A549 (cell line): ENCODE measurements around the gene APOL5. TPM values are rescaled to one million over a fixed set of nuclear protein-coding genes. Genes with fewer than 3 reads are reported as not detected.

Source experiments
- ATAC-seq, 2 experiments: fragments of 200-7000 bp in 1 of 2; fragments of >200 bp in 1 of 2; cut with Nextera tagmentation in 1 of 2; cut with Tn5 transposase in 1 of 2; 3 replicates each; pipeline versions ENCODE4 v1.8.0 to v1.9.1; 2018 to 2020; ENCODE audit warnings: mild to moderate bottlenecking in 1 of 2, moderate library complexity in 1 of 2
- CTCF ChIA-PET: fragments of 300-600 bp; sonication (Branson Sonifier 250); formaldehyde crosslinking; extraction: SDS; loops from one replicate; lab custom pipeline; 2021; ENCODE audit warnings: antibody characterized with exemption, inconsistent platforms; lab: Yijun Ruan, JAX
- POLR2A ChIA-PET: fragments of 350-600 bp; formaldehyde crosslinking; extraction: SDS; loops from one replicate; lab custom pipeline; 2021; ENCODE audit warnings: antibody characterized with exemption, inconsistent platforms; lab: Yijun Ruan, JAX
- DNase-seq, 2 experiments: peaks; one replicate each; pipeline versions ENCODE4 v3.0.0 to v3.0.0-alpha.2; 2011 to 2016; ENCODE audit warnings: low read depth in 1 of 2, low spot score in 1 of 2
- FAIRE-seq: peaks from 2 replicates; lab custom pipeline; 2011; peaks lifted over from hg19 to GRCh38; lab: Jason Lieb, UNC
- H3K27ac ChIP-seq, 2 experiments: fragments of >200 bp; sonication (Bioruptor Twin); formaldehyde crosslinking; 3 replicates each; pipeline ENCODE4 v1.5.1; 2016 to 2017
- H3K4me1 ChIP-seq: fragments of >200 bp; sonication (Bioruptor Twin); formaldehyde crosslinking; 3 replicates; pipeline ENCODE4 v1.6.1; 2016
- H3K4me2 ChIP-seq: fragments of >200 bp; sonication (Bioruptor Twin); formaldehyde crosslinking; 3 replicates; pipeline ENCODE4 v1.6.1; 2016
- H3K4me3 ChIP-seq: fragments of >200 bp; sonication (Bioruptor Twin); formaldehyde crosslinking; 3 replicates; pipeline ENCODE4 v1.5.1; 2016
- H3K9me3 ChIP-seq: fragments of >200 bp; sonication (Bioruptor Twin); formaldehyde crosslinking; 3 replicates; pipeline ENCODE4 v1.6.1; 2016
- BHLHE40 ChIP-seq: IDR thresholded peaks from 2 replicates; pipeline ENCODE4 v1.6.1; 2012; ENCODE audit warnings: low read depth, low read length, inconsistent platforms
- CBX2 ChIP-seq: fragments of 200-600 bp; sonication (generic); IDR thresholded peaks from 2 replicates; pipeline ENCODE4 v1.6.1; 2016; ENCODE audit warnings: low read depth, mild to moderate bottlenecking, borderline replicate concordance
- CBX8 ChIP-seq: fragments of 200-600 bp; sonication (generic); IDR thresholded peaks from 2 replicates; pipeline ENCODE4 v1.6.1; 2016
- EHMT2 ChIP-seq: fragments of 200-600 bp; sonication (generic); IDR thresholded peaks from 2 replicates; pipeline ENCODE4 v1.6.1; 2016; ENCODE audit warnings: antibody characterized with exemption, low read depth, mild to moderate bottlenecking, moderate library complexity
- FOSB ChIP-seq: fragments of 250-450 bp; sonication (Bioruptor Pico); IDR thresholded peaks from 2 replicates; pipeline ENCODE4 v1.5.0; 2020; ENCODE audit warnings: mild to moderate bottlenecking, moderate library complexity
- FOSL2 ChIP-seq, 2 experiments: fragments of 450-650 bp in 1 of 2; fragments of >200 bp in 1 of 2; sonication (Bioruptor Twin) in 1 of 2; formaldehyde crosslinking; IDR thresholded peaks; 2 replicates each; pipeline versions ENCODE4 v1.5.0 to v1.6.1; 2016 to 2020; ENCODE audit warnings: mild to moderate bottlenecking in 1 of 2, moderate library complexity in 1 of 2
- GATA3 ChIP-seq: IDR thresholded peaks from 2 replicates; pipeline ENCODE4 v1.6.1; 2012; ENCODE audit warnings: borderline replicate concordance
- HDAC2 ChIP-seq: fragments of 200-600 bp; sonication (generic); IDR thresholded peaks from 2 replicates; pipeline ENCODE4 v1.6.1; 2016
- HEYL ChIP-seq: fragments of 250-450 bp; sonication (Bioruptor Pico); IDR thresholded peaks from 2 replicates; pipeline ENCODE4 v1.8.0; 2021; ENCODE audit warnings: mild to moderate bottlenecking, moderate library complexity
- HOXA7 ChIP-seq: fragments of 250-450 bp; sonication (Bioruptor Pico); IDR thresholded peaks from 2 replicates; pipeline ENCODE4 v1.5.0; 2020; ENCODE audit warnings: mild to moderate bottlenecking, moderate library complexity
- HOXB13 ChIP-seq: fragments of 250-450 bp; sonication (Bioruptor Pico); IDR thresholded peaks from 2 replicates; pipeline ENCODE4 v1.5.0; 2020; ENCODE audit warnings: low read depth, mild to moderate bottlenecking, moderate library complexity
- HOXB5 ChIP-seq: fragments of 250-450 bp; sonication (Bioruptor Pico); IDR thresholded peaks from 2 replicates; pipeline ENCODE4 v1.5.0; 2020; ENCODE audit warnings: mild to moderate bottlenecking, moderate library complexity
- JUNB ChIP-seq: fragments of >200 bp; sonication (Bioruptor Twin); formaldehyde crosslinking; IDR thresholded peaks from 2 replicates; pipeline ENCODE4 v1.6.1; 2016
- MYC ChIP-seq: IDR thresholded peaks from 2 replicates; pipeline ENCODE4 v1.6.1; 2012; ENCODE audit warnings: mild to moderate bottlenecking, inconsistent platforms, low read length, improper control_type of control experiment, borderline replicate concordance
- NPAS2 ChIP-seq: fragments of 250-450 bp; sonication (Bioruptor Pico); IDR thresholded peaks from 2 replicates; pipeline ENCODE4 v1.8.0; 2022; ENCODE audit warnings: mild to moderate bottlenecking, moderate library complexity, borderline replicate concordance
- PHF8 ChIP-seq: fragments of 200-600 bp; sonication (generic); IDR thresholded peaks from 2 replicates; pipeline ENCODE4 v1.6.1; 2016; ENCODE audit warnings: low read depth, mild to moderate bottlenecking, antibody characterized with exemption, moderate library complexity, borderline replicate concordance
- RAD21 ChIP-seq, 2 experiments: fragments of >200 bp in 1 of 2; sonication (Bioruptor Twin) in 1 of 2; formaldehyde crosslinking in 1 of 2; IDR thresholded peaks in 1 of 2; conservative IDR thresholded peaks in 1 of 2; 2 replicates in 1 of 2; 3 replicates in 1 of 2; pipeline ENCODE4 v1.6.1; 2012 to 2018; ENCODE audit warnings: inconsistent platforms in 1 of 2
- RNF2 ChIP-seq: fragments of 200-600 bp; sonication (generic); IDR thresholded peaks from 2 replicates; pipeline ENCODE4 v1.6.1; 2016; ENCODE audit warnings: low read depth, mild to moderate bottlenecking, antibody characterized with exemption, moderate library complexity, borderline replicate concordance
- SMC3 ChIP-seq: fragments of >200 bp; sonication (Bioruptor Twin); formaldehyde crosslinking; IDR thresholded peaks from 3 replicates; pipeline ENCODE4 v1.6.1; 2018; ENCODE audit warnings: inconsistent platforms
- SREBF2 ChIP-seq: fragments of 450-650 bp; IDR thresholded peaks from 2 replicates; pipeline ENCODE4 v1.6.1; 2014; ENCODE audit warnings: mild to moderate bottlenecking, moderate library complexity
- TP53 ChIP-seq: fragments of 250-450 bp; sonication (Bioruptor Pico); IDR thresholded peaks from 2 replicates; pipeline ENCODE4 v1.5.0; 2021; ENCODE audit warnings: mild to moderate bottlenecking, moderate library complexity
- ZNF302 ChIP-seq: fragments of 250-450 bp; sonication (Bioruptor Pico); IDR thresholded peaks from 2 replicates; pipeline ENCODE4 v1.9.0; 2021; ENCODE audit warnings: inconsistent platforms, mild to moderate bottlenecking, moderate library complexity
- ZSCAN20 ChIP-seq: fragments of 250-450 bp; sonication (Bioruptor Pico); IDR thresholded peaks from 2 replicates; pipeline ENCODE4 v1.8.0; 2022; ENCODE audit warnings: mild to moderate bottlenecking, moderate library complexity
- WGBS: methylation state at CpG from one replicate; pipeline ENCODE4 v1.1.6; 2017; ENCODE audit errors: missing lambda C conversion rate; 5-methylcytosine and 5-hydroxymethylcytosine counted together
- polyA plus RNA-seq, 4 experiments: library from polyadenylated mRNA; depleted of rRNA in 3 of 4; stranded (reverse); fragments of >200 nt; fragmentation: RNase III in 1 of 4; extraction: RNeasy Plus Mini Kit Qiagen cat#74134 plus additional on column Dnase treatment in 1 of 4; gene quantifications; 2 replicates in 3 of 4; 3 replicates in 1 of 4; pipeline ENCODE4 v1.2.3, GENCODE V29; 2011 to 2017
- TF ChIP-seq, protein P1 (sequence below): IDR thresholded peaks from 2 replicates; pipeline ENCODE4 v1.6.1; 2012; ENCODE audit warnings: low read depth, borderline replicate concordance
- TF ChIP-seq, protein P2 (sequence below): IDR thresholded peaks from 2 replicates; pipeline ENCODE4 v1.6.1; 2012
- TF ChIP-seq, protein P3 (sequence below): fragments of 150-350 bp; IDR thresholded peaks from 2 replicates; pipeline ENCODE4 v1.6.1; 2014; ENCODE audit warnings: low read depth, mild to moderate bottlenecking, low read length
- TF ChIP-seq, protein P4 (sequence below): fragments of >200 bp; sonication (Bioruptor Twin); formaldehyde crosslinking; IDR thresholded peaks from 3 replicates; pipeline ENCODE4 v1.6.1; 2016
- TF ChIP-seq, protein P5 (sequence below): fragments of >200 bp; sonication (Bioruptor Twin); formaldehyde crosslinking; IDR thresholded peaks from 2 replicates; pipeline ENCODE4 v1.6.1; 2016
- TF ChIP-seq, protein P6 (sequence below): fragments of >200 bp; sonication (Bioruptor Twin); formaldehyde crosslinking; IDR thresholded peaks from 3 replicates; pipeline ENCODE4 v1.5.1; 2016
- TF ChIP-seq, protein P7 (sequence below): fragments of 250-450 bp; sonication (Bioruptor Pico); IDR thresholded peaks from 2 replicates; pipeline ENCODE4 v1.5.0; 2021; ENCODE audit warnings: mild to moderate bottlenecking, moderate library complexity, borderline replicate concordance
- TF ChIP-seq, protein P8 (sequence below): fragments of 250-450 bp; sonication (Bioruptor Pico); IDR thresholded peaks from 2 replicates; pipeline ENCODE4 v1.5.0; 2020; ENCODE audit warnings: low read depth, mild to moderate bottlenecking, moderate library complexity

The APOL5 gene
- polyA plus RNA-seq, 2 of the 4 experiments (the other 2 are of a cell fraction) = not detected

DNA sequence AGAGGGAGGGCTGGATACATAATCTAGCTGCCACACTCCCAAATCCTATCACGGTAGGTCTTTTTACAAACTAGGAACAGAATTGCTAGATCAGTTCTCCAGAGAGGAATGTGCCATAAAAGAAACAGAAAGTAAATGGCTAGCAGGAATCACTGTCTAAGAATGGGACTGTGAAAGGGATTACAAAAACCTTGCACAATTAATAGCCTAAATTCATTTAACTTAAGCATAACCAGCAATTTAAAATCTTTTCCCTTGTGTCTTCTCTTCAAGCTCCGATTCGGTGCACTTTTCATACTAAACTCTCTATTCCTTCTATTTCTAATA, 35.2 kb downstream of the APOL5 start:
- FAIRE-seq (no peak), DNase-seq (no peak), ATAC-seq (no peak)
- POLR2A ChIA-PET = no interaction called here
- no peak for TF ChIP-seq BHLHE40
- no peak for TF ChIP-seq PHF8
- no peak for TF ChIP-seq FOSL2 (IDR thresholded peaks at IDR 0.05)
- TF ChIP-seq FOSL2 (CRISPR knock-in tag; IDR thresholded peaks at IDR 0.05) = no peak
- no peak for TF ChIP-seq TP53 (CRISPR knock-in tag)
- TF ChIP-seq HOXB13 (CRISPR knock-in tag) = no peak
- no peak for TF ChIP-seq RNF2
- no peak for TF ChIP-seq CBX2
- TF ChIP-seq, protein P1, sequence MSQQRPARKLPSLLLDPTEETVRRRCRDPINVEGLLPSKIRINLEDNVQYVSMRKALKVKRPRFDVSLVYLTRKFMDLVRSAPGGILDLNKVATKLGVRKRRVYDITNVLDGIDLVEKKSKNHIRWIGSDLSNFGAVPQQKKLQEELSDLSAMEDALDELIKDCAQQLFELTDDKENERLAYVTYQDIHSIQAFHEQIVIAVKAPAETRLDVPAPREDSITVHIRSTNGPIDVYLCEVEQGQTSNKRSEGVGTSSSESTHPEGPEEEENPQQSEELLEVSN = no peak
- TF ChIP-seq SREBF2 = no peak
- no peak for TF ChIP-seq JUNB
- TF ChIP-seq, protein P2, sequence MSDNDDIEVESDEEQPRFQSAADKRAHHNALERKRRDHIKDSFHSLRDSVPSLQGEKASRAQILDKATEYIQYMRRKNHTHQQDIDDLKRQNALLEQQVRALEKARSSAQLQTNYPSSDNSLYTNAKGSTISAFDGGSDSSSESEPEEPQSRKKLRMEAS = no peak
- TF ChIP-seq, protein P3, sequence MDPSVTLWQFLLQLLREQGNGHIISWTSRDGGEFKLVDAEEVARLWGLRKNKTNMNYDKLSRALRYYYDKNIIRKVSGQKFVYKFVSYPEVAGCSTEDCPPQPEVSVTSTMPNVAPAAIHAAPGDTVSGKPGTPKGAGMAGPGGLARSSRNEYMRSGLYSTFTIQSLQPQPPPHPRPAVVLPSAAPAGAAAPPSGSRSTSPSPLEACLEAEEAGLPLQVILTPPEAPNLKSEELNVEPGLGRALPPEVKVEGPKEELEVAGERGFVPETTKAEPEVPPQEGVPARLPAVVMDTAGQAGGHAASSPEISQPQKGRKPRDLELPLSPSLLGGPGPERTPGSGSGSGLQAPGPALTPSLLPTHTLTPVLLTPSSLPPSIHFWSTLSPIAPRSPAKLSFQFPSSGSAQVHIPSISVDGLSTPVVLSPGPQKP = no peak
- TF ChIP-seq, protein P4, sequence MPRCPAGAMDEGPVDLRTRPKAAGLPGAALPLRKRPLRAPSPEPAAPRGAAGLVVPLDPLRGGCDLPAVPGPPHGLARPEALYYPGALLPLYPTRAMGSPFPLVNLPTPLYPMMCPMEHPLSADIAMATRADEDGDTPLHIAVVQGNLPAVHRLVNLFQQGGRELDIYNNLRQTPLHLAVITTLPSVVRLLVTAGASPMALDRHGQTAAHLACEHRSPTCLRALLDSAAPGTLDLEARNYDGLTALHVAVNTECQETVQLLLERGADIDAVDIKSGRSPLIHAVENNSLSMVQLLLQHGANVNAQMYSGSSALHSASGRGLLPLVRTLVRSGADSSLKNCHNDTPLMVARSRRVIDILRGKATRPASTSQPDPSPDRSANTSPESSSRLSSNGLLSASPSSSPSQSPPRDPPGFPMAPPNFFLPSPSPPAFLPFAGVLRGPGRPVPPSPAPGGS = no peak
- TF ChIP-seq HOXA7 (CRISPR knock-in tag) = no peak
- TF ChIP-seq, protein P5, sequence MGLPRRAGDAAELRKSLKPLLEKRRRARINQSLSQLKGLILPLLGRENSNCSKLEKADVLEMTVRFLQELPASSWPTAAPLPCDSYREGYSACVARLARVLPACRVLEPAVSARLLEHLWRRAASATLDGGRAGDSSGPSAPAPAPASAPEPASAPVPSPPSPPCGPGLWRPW = no peak
- TF ChIP-seq HOXB5 (CRISPR knock-in tag) = no peak
- TF ChIP-seq, protein P6, sequence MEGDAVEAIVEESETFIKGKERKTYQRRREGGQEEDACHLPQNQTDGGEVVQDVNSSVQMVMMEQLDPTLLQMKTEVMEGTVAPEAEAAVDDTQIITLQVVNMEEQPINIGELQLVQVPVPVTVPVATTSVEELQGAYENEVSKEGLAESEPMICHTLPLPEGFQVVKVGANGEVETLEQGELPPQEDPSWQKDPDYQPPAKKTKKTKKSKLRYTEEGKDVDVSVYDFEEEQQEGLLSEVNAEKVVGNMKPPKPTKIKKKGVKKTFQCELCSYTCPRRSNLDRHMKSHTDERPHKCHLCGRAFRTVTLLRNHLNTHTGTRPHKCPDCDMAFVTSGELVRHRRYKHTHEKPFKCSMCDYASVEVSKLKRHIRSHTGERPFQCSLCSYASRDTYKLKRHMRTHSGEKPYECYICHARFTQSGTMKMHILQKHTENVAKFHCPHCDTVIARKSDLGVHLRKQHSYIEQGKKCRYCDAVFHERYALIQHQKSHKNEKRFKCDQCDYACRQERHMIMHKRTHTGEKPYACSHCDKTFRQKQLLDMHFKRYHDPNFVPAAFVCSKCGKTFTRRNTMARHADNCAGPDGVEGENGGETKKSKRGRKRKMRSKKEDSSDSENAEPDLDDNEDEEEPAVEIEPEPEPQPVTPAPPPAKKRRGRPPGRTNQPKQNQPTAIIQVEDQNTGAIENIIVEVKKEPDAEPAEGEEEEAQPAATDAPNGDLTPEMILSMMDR = no peak
- no peak for TF ChIP-seq SMC3
- TF ChIP-seq HEYL (CRISPR knock-in tag) = no peak
- 90% methylated on average over 3 of the region's 3 CpGs for WGBS
- Histone ChIP-seq H3K4me3 (no peak overlapping the region), H3K4me1 (no peaks in the 10 kb centered on the region), H3K4me2 (no peak overlapping the region), H3K9me3 (no peaks in the 10 kb centered on the region), H3K27ac (no peak overlapping the region)
- CTCF ChIA-PET = interaction anchor here (1.1 kb wide), 1 partner anchor 313 kb away, joined by 3 read pairs; no protein-coding TSS in a partner anchor

DNA sequence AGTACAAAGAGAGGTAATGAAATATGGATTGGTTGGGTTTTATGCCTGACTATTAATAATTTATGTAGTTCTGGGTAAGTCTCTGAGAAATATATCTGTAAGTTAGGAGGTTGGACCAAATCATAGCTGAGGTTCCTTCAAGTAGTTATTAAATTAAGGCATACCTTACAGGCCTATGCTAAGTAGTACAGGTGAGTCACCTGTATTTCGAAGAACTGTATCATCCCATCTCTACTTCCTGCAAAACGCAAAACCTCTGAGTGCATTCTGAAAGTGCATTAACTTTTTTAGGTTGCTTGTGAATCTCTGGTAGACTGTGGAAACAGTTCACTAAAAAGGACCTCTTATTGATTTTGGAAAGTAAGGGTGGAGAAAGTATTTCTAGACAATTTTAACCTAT, 37.1 kb downstream of the APOL5 start:
- no peaks in the 10 kb centered on the region for H3K4me1 ChIP-seq
- H3K9me3 ChIP-seq = no peaks in the 10 kb centered on the region
- ChIA-PET CTCF (interaction anchor here (0.6 to 1.8 kb wide), 4 partner anchors 13 to 311 kb away, joined by 3 to 4 read pairs (median 3); no protein-coding TSS in a partner anchor), POLR2A (no interaction called here)
- no peak overlapping the region for H3K27ac ChIP-seq
- 92% methylated on average over 2 of the region's 2 CpGs for WGBS
- no peak overlapping the region for H3K4me2 ChIP-seq
- H3K4me3 ChIP-seq = no peak overlapping the region
- FAIRE-seq (no peak), DNase-seq (no peak), ATAC-seq (no peak)
- TF ChIP-seq MYC (no peak), EHMT2 (no peak), CBX8 (no peak), NPAS2 (no peak), ZNF302 (CRISPR knock-in tag) (no peak), HDAC2 (no peak), HOXA7 (CRISPR knock-in tag) (no peak), FOSL2 (IDR thresholded peaks at IDR 0.05) (no peak), FOSL2 (CRISPR knock-in tag; IDR thresholded peaks at IDR 0.05) (no peak), CBX2 (no peak), FOSB (CRISPR knock-in tag) (no peak), RAD21 (conservative IDR thresholded peaks at IDR 0.05 in 1 of 2, IDR thresholded peaks at IDR 0.05 in 1 of 2) (no peak), ZSCAN20 (CRISPR knock-in tag) (no peak), GATA3 (no peak), BHLHE40 (no peak)
- TF ChIP-seq, protein P7, sequence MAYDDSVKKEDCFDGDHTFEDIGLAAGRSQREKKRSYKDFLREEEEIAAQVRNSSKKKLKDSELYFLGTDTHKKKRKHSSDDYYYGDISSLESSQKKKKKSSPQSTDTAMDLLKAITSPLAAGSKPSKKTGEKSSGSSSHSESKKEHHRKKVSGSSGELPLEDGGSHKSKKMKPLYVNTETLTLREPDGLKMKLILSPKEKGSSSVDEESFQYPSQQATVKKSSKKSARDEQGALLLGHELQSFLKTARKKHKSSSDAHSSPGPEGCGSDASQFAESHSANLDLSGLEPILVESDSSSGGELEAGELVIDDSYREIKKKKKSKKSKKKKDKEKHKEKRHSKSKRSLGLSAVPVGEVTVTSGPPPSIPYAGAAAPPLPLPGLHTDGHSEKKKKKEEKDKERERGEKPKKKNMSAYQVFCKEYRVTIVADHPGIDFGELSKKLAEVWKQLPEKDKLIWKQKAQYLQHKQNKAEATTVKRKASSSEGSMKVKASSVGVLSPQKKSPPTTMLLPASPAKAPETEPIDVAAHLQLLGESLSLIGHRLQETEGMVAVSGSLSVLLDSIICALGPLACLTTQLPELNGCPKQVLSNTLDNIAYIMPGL (CRISPR knock-in tag) = no peak
- TF ChIP-seq, protein P8, sequence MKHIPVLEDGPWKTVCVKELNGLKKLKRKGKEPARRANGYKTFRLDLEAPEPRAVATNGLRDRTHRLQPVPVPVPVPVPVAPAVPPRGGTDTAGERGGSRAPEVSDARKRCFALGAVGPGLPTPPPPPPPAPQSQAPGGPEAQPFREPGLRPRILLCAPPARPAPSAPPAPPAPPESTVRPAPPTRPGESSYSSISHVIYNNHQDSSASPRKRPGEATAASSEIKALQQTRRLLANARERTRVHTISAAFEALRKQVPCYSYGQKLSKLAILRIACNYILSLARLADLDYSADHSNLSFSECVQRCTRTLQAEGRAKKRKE (CRISPR knock-in tag) = no peak
